GM10266 (cell line): ENCODE data around the gene CLDN5.

Experiments used
- DNase-seq: peaks from one replicate; pipeline ENCODE4 v3.0.0; 2012; ENCODE audit errors: extremely low spot score
- TF ChIP-seq, protein P1 (sequence below): IDR thresholded peaks from 2 replicates; pipeline ENCODE4 v1.5.1; 2012; ENCODE audit warnings: mild to moderate bottlenecking, low read depth; ENCODE audit not compliant: control insufficient read depth, insufficient read depth; ENCODE audit errors: missing control alignments

The CLDN5 gene

DNA sequence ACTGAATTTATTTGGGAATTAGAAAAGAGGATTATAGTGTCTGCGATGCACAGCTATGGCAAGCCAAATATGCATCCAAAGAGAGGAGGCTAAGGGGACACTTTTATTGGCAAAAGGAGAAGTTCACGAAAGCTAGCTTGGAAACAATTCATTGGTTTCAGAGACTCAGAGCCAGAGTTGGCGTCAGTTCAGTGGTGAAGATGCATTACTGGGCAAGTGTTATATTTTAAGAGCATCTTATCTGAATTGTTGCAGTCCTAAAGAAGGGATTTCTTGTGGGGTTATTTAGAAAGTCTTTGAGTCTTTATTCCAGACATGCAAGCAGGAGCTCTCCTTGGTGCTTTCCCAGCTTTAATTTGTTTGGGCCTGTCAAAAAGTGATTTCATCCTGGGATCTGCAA lies 15.0 kb downstream of the CLDN5 start:
- DNase-seq: no peak
- TF ChIP-seq, protein P1, sequence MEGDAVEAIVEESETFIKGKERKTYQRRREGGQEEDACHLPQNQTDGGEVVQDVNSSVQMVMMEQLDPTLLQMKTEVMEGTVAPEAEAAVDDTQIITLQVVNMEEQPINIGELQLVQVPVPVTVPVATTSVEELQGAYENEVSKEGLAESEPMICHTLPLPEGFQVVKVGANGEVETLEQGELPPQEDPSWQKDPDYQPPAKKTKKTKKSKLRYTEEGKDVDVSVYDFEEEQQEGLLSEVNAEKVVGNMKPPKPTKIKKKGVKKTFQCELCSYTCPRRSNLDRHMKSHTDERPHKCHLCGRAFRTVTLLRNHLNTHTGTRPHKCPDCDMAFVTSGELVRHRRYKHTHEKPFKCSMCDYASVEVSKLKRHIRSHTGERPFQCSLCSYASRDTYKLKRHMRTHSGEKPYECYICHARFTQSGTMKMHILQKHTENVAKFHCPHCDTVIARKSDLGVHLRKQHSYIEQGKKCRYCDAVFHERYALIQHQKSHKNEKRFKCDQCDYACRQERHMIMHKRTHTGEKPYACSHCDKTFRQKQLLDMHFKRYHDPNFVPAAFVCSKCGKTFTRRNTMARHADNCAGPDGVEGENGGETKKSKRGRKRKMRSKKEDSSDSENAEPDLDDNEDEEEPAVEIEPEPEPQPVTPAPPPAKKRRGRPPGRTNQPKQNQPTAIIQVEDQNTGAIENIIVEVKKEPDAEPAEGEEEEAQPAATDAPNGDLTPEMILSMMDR: no peak

DNA sequence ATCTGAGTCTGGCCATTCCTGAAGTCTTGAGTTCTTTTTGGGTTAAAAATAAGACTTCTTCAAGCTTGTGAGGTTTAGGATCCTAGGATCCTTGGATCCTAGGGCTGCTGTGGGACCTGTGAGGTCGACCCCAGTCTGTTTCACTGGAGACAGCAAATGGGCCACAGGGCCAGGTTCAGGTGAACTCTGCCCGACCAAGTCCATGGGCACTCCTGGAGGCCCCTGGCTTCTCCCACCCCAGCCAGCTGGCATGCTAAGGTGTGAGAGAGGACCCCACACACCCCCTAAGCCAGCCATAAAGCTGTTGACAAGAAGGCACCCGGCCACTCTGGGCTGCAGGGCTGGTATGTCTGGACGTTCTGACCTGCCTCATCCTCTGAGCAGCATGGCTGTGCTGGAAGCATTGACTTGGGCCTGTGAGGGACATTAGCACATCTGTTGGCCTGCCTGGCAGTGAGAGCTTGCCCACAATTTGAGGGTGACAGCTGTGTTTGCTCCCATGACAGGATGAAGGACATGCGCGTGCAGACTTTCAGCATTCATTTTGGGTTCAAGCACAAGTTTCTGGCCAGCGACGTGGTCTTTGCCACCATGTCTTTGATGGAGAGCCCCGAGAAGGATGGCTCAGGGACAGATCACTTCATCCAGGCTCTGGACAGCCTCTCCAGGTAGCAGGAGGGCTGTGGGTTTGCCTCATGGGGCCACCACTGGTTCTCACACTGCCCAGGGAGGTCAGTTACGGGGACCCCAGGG lies 16.0 kb downstream of the CLDN5 start:
- TF ChIP-seq, protein P1: no peak
- DNase-seq: no peak

DNA sequence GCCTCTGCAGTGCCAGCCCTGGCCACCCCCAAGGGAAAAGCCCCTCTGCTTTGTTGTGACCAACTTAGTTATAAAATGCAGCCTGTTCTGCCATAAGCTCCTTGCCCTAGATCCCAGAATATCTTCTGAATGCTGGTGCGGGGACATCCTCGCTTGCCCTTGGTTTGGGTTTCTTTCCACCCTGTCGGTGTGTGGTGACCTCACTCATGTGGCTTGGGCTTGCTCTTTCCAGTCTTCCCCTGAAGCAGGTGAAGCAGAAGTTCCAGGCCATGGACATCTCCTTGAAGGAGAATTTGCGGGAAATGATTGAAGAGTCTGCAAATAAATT lies 16.7 kb downstream of the CLDN5 start:
- TF ChIP-seq, protein P1: no peak
- no peak for DNase-seq

DNA sequence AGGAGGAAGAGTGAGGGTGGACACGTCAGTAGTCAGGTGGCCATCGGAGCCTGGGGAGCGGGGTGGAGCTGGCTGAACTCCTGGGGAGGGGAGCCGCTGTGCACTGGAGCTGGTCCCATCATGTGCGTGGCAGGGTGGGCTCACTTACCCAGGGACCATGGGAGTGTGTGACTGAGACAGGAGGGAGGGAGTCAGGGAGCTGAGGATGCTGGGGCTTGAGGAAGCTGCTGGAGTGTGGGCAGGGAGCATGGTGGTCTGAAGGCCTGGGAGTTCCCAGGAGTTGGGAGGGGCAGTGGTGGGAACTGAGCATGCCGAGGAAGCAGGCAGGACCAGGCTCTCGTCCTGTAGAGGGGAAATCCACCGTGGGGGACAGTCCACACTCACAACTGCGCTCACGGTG lies 18.0 kb downstream of the CLDN5 start:
- DNase-seq: no peak
- TF ChIP-seq, protein P1: no peak

DNA sequence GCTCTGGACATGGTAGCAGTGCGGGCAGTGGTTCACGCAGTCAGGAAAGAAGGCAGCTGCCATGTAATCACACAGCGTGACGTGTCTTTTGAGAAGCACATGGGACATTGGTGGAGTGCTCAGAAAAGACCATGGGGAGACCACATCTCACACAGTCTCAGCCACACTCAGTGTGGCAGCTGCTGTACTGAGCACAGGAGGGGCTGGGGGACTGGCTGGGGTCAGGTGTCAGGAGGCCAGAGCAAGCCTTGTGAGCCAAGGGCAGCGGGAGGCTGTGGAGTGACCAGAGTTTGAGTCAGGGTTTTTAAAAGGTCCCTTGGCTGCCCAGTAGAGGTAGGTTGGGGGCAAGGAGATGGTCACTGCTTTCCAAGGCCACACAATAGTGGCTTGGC lies 18.5 kb downstream of the CLDN5 start:
- TF ChIP-seq, protein P1: no peak
- DNase-seq: no peak

DNA sequence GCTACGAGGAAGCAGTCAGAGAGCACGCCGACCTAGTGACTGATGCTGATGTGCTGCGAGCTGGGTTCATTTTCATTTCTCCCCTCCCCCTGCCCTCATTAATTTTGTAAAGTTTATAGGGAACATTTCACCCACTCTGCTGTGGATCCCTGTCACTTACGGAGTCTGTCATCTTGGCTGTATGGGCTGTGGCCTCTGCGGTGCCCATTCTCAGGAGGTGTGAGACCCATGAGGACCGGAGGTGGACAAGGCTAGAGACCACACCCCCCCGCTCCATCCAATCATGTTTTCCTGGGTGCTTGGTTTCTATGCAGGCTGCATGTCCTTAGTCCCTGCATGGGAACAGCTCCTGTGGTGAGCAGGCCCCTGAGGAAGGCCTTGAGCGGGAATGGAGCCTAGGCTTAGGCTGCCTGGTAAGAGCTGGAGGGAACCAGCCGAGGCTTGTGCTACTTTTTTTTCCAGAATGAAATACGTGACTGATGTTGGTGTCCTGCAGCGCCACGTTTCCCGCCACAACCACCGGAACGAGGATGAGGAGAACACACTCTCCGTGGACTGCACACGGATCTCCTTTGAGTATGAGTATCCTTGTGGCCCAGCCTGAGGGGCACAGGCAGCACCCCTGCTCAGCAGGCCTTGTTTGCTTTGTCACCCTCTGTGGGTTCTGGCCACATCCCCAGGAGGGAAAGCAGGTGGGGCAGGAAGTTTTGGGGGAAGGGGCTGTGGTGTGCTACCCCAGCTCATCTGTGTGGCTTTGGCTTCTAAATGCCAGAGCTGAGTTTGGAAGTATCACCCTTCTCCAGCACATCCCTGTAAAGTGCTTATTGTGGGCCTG lies 19.1 kb downstream of the CLDN5 start:
- TF ChIP-seq, protein P1: no peak
- no peak for DNase-seq

DNA sequence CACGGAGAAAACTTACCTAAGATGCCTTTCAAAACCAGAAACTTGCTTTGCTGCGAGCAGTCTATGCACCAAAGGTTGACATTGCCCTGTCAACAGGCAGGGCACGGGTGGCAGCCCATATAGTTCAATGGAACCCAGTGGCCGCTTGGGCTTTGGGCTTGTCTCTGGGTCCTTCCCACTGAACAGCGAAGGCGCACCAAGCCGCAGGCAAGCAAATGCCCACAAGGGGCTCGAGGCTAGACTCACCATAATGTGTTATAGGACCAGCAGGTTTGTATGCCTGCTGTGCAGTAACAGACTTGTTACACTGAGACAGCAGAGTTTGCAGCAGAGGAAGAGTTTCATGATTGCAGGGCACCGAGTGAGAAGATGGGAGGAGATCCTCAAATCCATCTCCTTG lies 20.3 kb downstream of the CLDN5 start:
- TF ChIP-seq, protein P1: no peak
- no peak for DNase-seq
